Adipocyte (in vitro differentiated cells): Measurements from ENCODE around the gene CDC34.

Experiments
- DNase-seq: peaks from one replicate; pipeline ENCODE4 v3.0.0-alpha.2; 2015; ENCODE audit warnings: low read depth
- H3K27me3 ChIP-seq: replicated peaks from 2 replicates; pipeline ENCODE4 v1.7.0; 2013; ENCODE audit warnings: mild to moderate bottlenecking, low read length, moderate library complexity; ENCODE audit not compliant: control insufficient read depth, insufficient read depth
- H3K36me3 ChIP-seq: 2 replicates; pipeline ENCODE4 v1.7.0; 2013; ENCODE audit warnings: low read length, mild to moderate bottlenecking, moderate library complexity; ENCODE audit not compliant: control insufficient read depth, insufficient read depth, severe bottlenecking
- H3K4me1 ChIP-seq: 2 replicates; pipeline ENCODE4 v1.7.0; 2013; ENCODE audit warnings: mild to moderate bottlenecking, low read length, moderate library complexity; ENCODE audit not compliant: control insufficient read depth, insufficient read depth
- H3K4me3 ChIP-seq: 2 replicates; pipeline ENCODE4 v1.7.0; 2013; ENCODE audit warnings: mild to moderate bottlenecking, low read length, moderate library complexity
- H3K9ac ChIP-seq: 2 replicates; pipeline ENCODE4 v1.7.0; 2013; ENCODE audit warnings: mild to moderate bottlenecking, low read length, moderate library complexity
- H3K9me3 ChIP-seq: 2 replicates; pipeline ENCODE4 v1.7.0; 2013; ENCODE audit warnings: mild to moderate bottlenecking, low read length, moderate library complexity; ENCODE audit not compliant: control insufficient read depth

Gene CDC34

DNA sequence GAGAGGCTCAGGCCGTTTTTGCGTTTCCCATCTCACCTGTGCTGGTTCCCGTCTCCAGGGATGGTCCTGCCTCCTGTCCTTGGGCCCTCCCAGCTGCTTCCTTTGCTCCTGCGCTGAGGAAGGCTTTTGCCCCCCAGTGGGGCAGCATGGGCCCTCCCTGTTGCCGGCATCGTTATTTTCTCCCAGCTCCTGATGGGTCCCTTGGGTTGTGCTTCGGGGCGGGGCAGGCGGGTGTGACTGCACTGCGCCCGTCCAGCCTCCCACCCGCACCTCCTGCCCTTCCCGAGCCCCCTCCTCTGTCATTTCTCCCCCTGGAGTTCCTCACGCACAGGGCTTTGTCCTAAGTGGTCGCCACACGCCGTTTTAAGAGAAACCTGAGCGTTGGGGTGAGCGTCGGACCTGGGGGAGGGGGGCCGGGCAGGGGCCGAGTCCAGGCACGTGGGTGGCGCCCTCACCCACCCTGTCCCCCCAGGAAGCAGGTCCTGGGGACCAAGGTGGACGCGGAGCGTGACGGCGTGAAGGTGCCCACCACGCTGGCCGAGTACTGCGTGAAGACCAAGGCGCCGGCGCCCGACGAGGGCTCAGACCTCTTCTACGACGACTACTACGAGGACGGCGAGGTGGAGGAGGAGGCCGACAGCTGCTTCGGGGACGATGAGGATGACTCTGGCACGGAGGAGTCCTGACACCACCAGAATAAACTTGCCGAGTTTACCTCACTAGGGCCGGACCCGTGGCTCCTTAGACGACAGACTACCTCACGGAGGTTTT is 9.5 kb downstream of the CDC34 start:
- H3K4me3 ChIP-seq: no peak overlapping the region
- H3K9me3 ChIP-seq: no peaks in the 10 kb centered on the region
- H3K4me1 ChIP-seq: no peaks in the 10 kb centered on the region
- peaks cover 47% of the 10 kb centered on the region for H3K36me3 ChIP-seq
- no peak overlapping the region for H3K9ac ChIP-seq
- no peaks in the 10 kb centered on the region for H3K27me3 ChIP-seq
- DNase-seq: no peak

DNA sequence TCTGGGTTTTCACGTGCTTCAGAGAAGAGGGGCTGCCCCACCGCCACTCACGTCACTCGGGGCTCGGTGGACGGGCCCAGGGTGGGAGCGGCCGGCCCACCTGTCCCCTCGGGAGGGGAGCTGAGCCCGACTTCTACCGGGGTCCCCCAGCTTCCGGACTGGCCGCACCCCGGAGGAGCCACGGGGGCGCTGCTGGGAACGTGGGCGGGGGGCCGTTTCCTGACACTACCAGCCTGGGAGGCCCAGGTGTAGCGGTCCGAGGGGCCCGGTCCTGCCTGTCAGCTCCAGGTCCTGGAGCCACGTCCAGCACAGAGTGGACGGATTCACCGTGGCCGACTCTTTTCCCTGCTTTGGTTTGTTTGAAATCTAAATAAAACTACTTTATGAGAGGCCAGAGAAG is 10.1 kb downstream of the CDC34 start:
- Histone ChIP-seq H3K27me3 (no peaks in the 10 kb centered on the region), H3K9ac (no peak overlapping the region), H3K36me3 (peaks cover 42% of the 10 kb centered on the region), H3K4me3 (no peak overlapping the region), H3K4me1 (no peaks in the 10 kb centered on the region), H3K9me3 (no peaks in the 10 kb centered on the region)
- DNase-seq: no peak

DNA sequence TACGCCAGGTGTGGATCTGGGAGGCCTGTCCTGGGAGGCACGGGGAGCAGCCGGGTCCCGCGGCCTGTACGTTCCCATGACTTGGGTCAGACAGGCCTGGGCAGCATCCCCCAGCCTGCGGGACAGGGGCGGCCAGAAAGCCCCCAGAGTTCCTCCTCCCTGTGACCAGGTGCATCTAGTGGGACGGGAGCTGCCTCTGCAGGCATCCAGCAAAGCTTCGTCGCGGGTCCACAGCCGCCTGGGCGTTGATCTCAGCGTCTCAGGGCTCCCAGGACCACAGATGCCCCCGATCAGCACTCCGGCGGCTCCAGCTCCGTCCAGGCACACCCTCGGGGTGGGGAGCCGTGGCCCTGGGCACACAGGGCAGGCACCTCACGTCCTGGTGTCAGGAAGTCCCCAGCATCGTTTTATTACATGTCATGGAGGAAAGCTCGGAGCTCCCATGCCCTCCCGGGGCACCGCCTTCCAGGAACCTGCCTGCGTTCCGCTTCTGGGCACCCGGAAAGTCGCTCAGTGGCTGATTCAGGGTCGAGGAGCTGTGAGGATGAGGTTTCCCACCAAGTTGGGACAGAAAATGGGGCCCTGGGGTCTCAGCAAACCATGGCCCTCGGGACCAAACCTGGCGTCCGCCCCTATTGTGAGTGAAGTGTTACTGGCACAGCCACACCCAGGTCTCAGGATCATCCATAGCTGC is 10.8 kb downstream of the CDC34 start:
- Histone ChIP-seq H3K4me1 (no peaks in the 10 kb centered on the region), H3K36me3 (peaks cover 38% of the 10 kb centered on the region), H3K27me3 (no peaks in the 10 kb centered on the region), H3K9me3 (no peaks in the 10 kb centered on the region), H3K9ac (no peak overlapping the region), H3K4me3 (no peak overlapping the region)
- no peak for DNase-seq

DNA sequence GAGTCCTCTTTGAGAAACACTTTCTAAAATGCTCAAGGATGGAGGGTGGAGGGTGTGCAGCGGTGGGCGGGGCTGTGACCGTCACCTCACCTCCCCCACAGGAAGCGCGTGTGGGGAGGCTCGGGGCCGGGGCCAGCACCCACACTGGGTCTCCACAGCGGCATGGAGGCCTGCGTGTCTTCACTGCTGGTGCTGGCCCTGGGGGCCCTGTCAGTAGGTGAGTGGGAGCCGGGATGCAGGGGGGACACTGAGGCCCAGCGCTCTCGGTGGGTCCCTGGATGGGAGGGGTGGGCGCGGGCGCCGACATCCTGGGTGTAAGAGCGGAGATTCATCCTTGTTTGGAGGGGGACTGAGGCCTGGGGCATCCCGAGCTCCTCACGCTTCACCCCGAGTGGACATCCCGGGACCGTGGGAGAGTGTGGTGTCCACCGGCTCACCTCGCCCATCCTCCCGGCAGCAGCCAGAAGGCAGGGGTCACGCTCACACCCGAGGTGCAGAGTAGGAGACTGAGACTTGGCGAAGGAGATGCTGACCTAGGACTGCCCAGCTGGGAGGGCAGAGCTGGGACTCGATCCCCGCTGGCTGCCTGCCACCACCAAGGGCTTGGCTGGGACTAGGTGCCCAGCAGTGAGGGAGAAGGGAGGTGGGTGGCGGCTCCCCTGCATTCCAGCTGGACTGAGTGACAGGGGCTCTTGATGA is 12.5 kb downstream of the CDC34 start, which contains the start of gene GZMM:
TSS of gene GZMM (plus strand) at position 144 of the 699 bp plus-strand sequence. CDS start at position 163, 19 bp downstream.
- peaks cover 4% of the 10 kb centered on the region for H3K27me3 ChIP-seq
- no peaks in the 10 kb centered on the region for H3K9me3 ChIP-seq
- peaks cover 24% of the 10 kb centered on the region for H3K36me3 ChIP-seq
- no peak within 1 kb of the TSS for H3K9ac ChIP-seq
- no peak within 1 kb of the TSS for H3K4me3 ChIP-seq
- no peak for DNase-seq
- H3K4me1 ChIP-seq: no peaks in the 10 kb centered on the region

DNA sequence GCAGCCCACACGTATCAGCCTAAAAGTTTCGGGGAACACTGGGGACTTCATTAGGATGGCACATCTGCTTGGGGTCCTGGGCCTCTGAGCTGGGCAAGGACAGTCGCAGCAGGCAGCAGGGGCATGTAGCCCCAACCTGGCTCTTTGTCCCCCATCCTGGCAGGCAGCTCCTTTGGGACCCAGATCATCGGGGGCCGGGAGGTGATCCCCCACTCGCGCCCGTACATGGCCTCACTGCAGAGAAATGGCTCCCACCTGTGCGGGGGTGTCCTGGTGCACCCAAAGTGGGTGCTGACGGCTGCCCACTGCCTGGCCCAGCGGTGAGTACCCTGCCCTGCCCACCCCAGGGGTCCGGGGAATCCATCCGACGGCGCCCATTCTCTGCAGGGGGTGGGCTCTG is 15.6 kb downstream of the CDC34 start:
- Histone ChIP-seq H3K36me3 (peaks cover 5% of the 10 kb centered on the region), H3K4me3 (no peak overlapping the region), H3K4me1 (no peaks in the 10 kb centered on the region), H3K9me3 (no peaks in the 10 kb centered on the region), H3K27me3 (peaks cover 4% of the 10 kb centered on the region), H3K9ac (no peak overlapping the region)
- DNase-seq: no peak

DNA sequence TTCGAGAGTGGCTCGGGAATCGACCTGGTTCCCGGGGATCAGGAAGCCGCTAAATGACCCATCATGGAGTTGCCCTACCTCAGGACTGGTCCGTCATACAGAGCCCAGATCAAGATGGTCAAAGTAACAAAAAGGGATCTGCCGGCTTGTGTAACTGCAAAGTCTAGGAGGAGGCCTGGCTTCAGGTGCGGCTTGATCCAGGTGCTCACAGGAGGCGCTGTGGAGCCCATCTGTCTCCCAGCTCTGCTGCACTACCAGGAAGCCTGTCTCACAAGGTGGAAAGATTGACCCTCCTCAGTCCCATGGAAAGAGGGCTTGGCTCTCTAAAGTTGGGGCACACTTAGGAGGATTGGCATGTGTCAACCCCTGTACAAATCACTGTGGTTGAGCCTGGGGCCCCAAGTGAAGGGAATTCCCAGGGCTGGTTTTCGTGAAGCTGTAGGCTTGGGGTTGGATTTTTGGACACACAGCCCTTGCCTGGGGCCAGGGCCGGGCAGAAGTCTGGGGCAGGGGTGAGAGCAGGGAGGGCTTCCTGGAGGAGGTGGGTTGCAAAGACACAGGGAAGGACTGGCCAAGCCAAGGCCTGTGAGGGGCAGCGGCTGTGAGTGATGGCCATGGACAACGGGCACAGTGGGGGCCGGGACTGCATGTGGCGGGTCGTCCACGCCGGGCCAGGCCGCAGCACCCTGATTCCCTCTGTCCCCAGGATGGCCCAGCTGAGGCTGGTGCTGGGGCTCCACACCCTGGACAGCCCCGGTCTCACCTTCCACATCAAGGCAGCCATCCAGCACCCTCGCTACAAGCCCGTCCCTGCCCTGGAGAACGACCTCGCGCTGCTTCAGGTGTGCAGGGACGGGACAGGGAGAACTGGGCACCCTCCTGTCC is 16.5 kb downstream of the CDC34 start:
- H3K9me3 ChIP-seq: no peaks in the 10 kb centered on the region
- H3K36me3 ChIP-seq: no peaks in the 10 kb centered on the region
- H3K27me3 ChIP-seq: peaks cover 4% of the 10 kb centered on the region
- no peak for DNase-seq
- no peak overlapping the region for H3K4me3 ChIP-seq
- H3K9ac ChIP-seq: no peak overlapping the region
- no peaks in the 10 kb centered on the region for H3K4me1 ChIP-seq

DNA sequence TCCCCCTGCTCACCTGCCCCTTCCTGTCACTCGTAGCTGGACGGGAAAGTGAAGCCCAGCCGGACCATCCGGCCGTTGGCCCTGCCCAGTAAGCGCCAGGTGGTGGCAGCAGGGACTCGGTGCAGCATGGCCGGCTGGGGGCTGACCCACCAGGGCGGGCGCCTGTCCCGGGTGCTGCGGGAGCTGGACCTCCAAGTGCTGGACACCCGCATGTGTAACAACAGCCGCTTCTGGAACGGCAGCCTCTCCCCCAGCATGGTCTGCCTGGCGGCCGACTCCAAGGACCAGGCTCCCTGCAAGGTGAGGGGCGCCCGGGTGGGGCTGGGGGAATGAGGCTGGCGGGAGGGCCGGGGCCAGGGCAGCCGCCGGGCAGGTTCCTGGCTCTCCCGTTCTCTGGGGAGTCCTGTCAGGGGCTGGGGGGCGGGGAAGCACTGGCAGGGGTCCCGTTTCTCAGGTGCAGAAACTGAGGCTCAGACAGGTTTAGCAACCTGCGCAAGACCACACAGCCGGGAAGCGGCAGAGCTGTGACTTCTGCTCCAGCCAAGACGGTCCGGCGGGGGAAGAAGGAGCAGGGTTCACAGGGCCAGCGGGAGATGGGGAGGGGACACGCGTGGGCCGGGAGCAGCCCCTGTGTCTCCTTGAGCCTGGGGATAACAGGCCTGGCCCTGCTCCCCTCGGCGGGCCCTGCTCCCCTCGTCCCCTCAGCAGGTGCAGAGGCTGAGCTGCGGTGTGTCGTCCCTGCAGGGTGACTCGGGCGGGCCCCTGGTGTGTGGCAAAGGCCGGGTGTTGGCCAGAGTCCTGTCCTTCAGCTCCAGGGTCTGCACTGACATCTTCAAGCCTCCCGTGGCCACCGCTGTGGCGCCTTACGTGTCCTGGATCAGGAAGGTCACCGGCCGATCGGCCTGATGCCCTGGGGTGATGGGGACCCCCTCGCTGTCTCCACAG is 17.6 kb downstream of the CDC34 start:
- peaks cover 4% of the 10 kb centered on the region for H3K27me3 ChIP-seq
- H3K9ac ChIP-seq: no peak overlapping the region
- H3K9me3 ChIP-seq: no peaks in the 10 kb centered on the region
- no peak overlapping the region for H3K4me3 ChIP-seq
- no peak for DNase-seq
- no peaks in the 10 kb centered on the region for H3K36me3 ChIP-seq
- no peaks in the 10 kb centered on the region for H3K4me1 ChIP-seq

DNA sequence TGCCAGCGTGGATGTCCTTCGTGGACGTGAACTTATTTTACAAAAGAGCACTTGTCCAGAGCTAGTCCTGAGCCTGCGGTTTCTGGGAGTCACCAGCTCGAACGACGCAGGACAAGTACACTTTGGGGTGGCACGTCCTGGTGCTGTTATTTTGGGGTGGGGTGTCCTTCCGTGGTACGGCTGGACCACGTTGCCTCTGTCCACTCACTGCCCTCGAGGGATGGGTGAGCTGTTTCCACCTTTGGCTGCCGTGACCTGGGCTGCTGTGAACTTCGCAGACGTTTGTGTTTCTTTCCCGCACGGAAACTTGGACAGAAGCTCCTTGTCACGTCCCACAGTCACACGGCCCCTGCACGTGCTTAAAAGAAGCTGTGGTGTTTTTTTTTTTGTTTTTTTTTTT is 23.3 kb downstream of the CDC34 start:
- H3K27me3 ChIP-seq: no peaks in the 10 kb centered on the region
- H3K4me3 ChIP-seq: no peak overlapping the region
- no peaks in the 10 kb centered on the region for H3K9me3 ChIP-seq
- no peak overlapping the region for H3K9ac ChIP-seq
- no peaks in the 10 kb centered on the region for H3K36me3 ChIP-seq
- DNase-seq: no peak
- peaks cover 4% of the 10 kb centered on the region for H3K4me1 ChIP-seq

DNA sequence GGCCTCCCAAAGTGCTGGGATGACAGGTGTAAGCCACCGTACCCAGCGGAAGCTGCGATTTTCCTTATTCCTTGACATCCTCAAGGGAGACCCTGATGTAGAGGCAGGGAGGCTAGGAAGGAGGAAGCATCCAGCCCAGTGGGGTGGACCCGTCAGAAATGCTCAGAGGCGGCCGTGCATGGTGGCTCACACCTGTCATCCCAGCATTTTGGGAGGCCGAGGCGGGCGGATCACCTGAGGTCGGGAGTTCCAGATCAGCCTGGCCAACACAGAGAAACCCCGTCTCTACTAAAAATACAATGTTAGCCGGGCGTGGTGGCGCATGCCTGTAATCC is 23.9 kb downstream of the CDC34 start:
- Histone ChIP-seq H3K4me3 (no peak overlapping the region), H3K9ac (no peak overlapping the region), H3K27me3 (no peaks in the 10 kb centered on the region), H3K9me3 (no peaks in the 10 kb centered on the region), H3K36me3 (no peaks in the 10 kb centered on the region), H3K4me1 (peaks cover 4% of the 10 kb centered on the region)
- no peak for DNase-seq
